Measurements from ENCODE around the gene SUN1.

- TF ChIP-seq CTCF (IDR thresholded peaks at IDR 0.05) (no peak), POLR2AphosphoS5 (IDR thresholded peaks at IDR 0.05) (no peak)
Observed at GRCh38 chr7:820341-820740, 11.9 kb upstream of the SUN1 start.

Measured in breast epithelium (tissue), 3 donors.